NCI-H345 (cell line): ENCODE measurements around the gene CAVIN3.

Experiments used
- DNase-seq: peaks from one replicate; lab custom pipeline; 2025; lab: John Stamatoyannopoulos, UW

The CAVIN3 gene

GRCh38 chr11:6270584-6271246 lies 49.6 kb downstream of the CAVIN3 start:
- DNase-seq = no peak

GRCh38 chr11:6269994-6270393 lies 50.3 kb downstream of the CAVIN3 start:
- DNase-seq = no peak
